AG04449 (cell line): ENCODE results near the gene SCYGR3.
"Not testable (repeated sequence)": the region's sequence is repeated elsewhere in the genome, so short reads cannot be mapped to it uniquely, and the experiment has no call there.

Experiments used
- CTCF ChIA-PET: fragments of 350-600 bp; formaldehyde crosslinking; extraction: SDS; loops from one replicate; lab custom pipeline; 2021; ENCODE audit warnings: antibody characterized with exemption; lab: Yijun Ruan, JAX
- POLR2A ChIA-PET: fragments of 400-600, 350-600 bp; formaldehyde crosslinking; extraction: SDS; loops from one replicate; lab custom pipeline; 2020; ENCODE audit warnings: antibody characterized with exemption, inconsistent platforms; lab: Yijun Ruan, JAX
- DNase-seq: peaks from one replicate; pipeline ENCODE4 v3.0.0-alpha.2; 2010; ENCODE audit warnings: low read depth, low spot score
- H3K4me3 ChIP-seq: 2 replicates; pipeline ENCODE4 v1.5.1; 2011; ENCODE audit warnings: low read depth, mild to moderate bottlenecking, control low read depth, low read length
- CTCF ChIP-seq: IDR thresholded peaks from one replicate; pipeline ENCODE4 v1.5.1; 2011; ENCODE audit warnings: mild to moderate bottlenecking, moderate library complexity, low read length, control low read depth, inconsistent platforms; ENCODE audit not compliant: insufficient read depth; ENCODE audit errors: missing control alignments

SCYGR3 gene

DNA sequence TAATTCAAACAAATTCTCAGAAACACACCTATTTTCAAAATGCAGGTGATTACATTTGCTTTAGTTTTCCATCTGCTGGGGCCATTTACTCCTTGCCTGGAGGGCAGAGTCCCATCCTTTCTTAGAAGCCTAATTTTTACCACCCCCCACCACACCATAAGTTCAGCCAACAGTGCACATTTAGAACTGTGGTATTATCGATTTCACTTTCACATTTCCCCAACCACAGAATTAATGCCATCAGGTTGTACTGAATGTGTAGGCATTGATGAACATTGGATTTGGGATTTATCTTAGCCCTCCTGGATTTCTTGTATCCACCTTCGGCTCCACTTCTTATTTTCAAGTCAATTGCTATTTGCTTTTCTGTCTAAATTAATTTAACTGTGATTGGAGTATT is 4.5 kb downstream of the SCYGR3 start:
- no peak for TF ChIP-seq CTCF
- POLR2A ChIA-PET = no interaction called here
- CTCF ChIA-PET = no interaction called here
- DNase-seq = no peak
- no peak overlapping the region for H3K4me3 ChIP-seq

DNA sequence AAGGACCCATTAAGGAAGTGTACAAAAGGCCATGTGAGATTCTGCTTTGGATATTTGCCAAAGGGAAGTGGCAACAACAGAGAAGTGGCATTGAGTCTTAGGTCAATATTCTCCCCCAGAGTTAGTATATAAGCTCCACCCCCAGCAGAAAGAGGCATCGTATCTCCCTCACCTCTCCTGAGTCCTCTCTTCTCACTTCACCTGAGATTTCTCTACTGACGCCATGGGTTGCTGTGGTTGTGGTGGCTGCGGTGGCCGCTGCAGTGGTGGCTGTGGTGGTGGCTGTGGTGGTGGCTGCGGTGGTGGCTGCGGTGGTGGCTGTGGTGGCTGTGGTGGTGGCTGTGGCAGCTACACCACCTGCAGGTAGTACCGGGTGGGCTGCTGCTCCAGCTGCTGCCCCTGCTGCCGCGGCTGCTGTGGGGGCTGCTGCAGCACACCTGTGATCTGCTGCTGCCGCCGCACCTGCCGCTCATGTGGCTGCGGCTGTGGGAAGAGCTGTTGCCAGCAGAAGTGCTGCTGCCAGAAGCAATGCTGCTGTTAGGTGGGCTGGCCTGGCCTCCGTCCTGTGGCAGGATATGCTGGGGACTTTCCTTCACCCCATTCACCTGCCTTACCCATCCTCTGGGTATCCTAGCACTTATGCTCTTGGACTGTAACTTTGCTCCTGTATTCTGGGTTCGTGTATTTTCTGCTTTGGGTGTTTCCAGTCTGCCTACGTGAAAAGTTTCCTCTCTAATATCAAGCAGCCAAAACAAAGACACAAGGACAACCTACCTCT is 5.9 kb downstream of the SCYGR3 start:
- H3K4me3 ChIP-seq = no peak overlapping the region
- ChIA-PET CTCF (interaction anchor here (1.4 kb wide), 1 partner anchor 157 kb away, joined by 4 read pairs; no protein-coding TSS in a partner anchor), POLR2A (no interaction called here)
- TF ChIP-seq CTCF = no peak
- DNase-seq = no peak

GRCh38 chr2:227607941-227608340 is 6.7 kb downstream of the SCYGR3 start:
- ChIA-PET POLR2A (no interaction called here), CTCF (interaction anchor here (1.4 kb wide), 1 partner anchor 158 kb away, joined by 4 read pairs; no protein-coding TSS in a partner anchor)
- H3K4me3 ChIP-seq = no peak overlapping the region
- TF ChIP-seq CTCF = no peak
- no peak for DNase-seq

- DNase-seq = no peak
- ChIA-PET POLR2A (no interaction called here), CTCF (no interaction called here)
- no peak for TF ChIP-seq CTCF
- no peak overlapping the region for H3K4me3 ChIP-seq
Measured at GRCh38 chr2:227606476-227606875, 8.2 kb downstream of the SCYGR3 start.

- ChIA-PET POLR2A (no interaction called here), CTCF (no interaction called here)
- H3K4me3 ChIP-seq = no peak overlapping the region
- no peak for DNase-seq
- TF ChIP-seq CTCF = no peak
Measured at GRCh38 chr2:227602358-227602757, 12.3 kb downstream of the SCYGR3 start.

- POLR2A ChIA-PET, DNase-seq, CTCF ChIA-PET, H3K4me3 ChIP-seq: not testable (repeated sequence)
Measured at GRCh38 chr2:227598835-227599503, 15.7 kb downstream of the SCYGR3 start, which contains the start of gene SCYGR2. TSS of gene SCYGR2 (plus strand) at chr2:227598893. CDS start at chr2:227598893, 0 bp downstream.

DNA sequence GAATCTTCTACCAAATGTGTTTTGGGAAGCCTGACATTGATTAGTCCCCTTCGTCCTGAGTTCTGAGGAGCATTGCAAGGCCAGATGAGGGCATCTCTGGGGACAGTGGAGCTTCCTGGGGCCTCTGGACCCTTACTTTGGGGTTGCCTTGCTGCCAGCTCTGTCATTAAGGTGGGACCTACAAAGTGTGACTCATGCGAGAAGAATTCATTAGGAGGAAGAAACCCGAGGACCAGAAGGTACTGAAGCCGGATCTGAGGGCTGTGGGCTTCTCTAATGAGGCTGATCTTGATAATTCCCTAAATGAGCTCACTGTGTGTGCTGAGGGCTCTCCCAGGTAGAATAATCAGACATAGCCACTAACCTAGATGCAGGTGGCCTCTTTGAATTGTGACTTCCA is 16.6 kb downstream of the SCYGR3 start:
- CTCF ChIA-PET = no interaction called here
- no peak for DNase-seq
- POLR2A ChIA-PET = no interaction called here
- TF ChIP-seq CTCF = no peak
- H3K4me3 ChIP-seq = no peak overlapping the region
